Thyroid gland (tissue), 4 donors: ENCODE data around the gene STEAP4.

Experiments
- CTCF ChIP-seq, 6 experiments: fragments of 200-600 bp in 3 of 6; fragments of 450-650 bp in 3 of 6; sonication (generic) in 3 of 6; IDR thresholded peaks; one replicate each; pipeline ENCODE4 v1.5.1; 2016 to 2019; ENCODE audit warnings: antibody characterized with exemption in 6 of 6, mild to moderate bottlenecking in 2 of 6, inconsistent platforms in 1 of 6, moderate library complexity in 1 of 6
- POLR2A ChIP-seq, 2 donors: fragments of 450-650 bp; IDR thresholded peaks; one replicate each; pipeline ENCODE4 v1.6.1; 2017; ENCODE audit warnings: antibody characterized with exemption in 2 of 2, mild to moderate bottlenecking in 2 of 2, moderate library complexity in 1 of 2

GRCh38 chr7:88301924-88302323 is 4.8 kb downstream of the STEAP4 start:
- TF ChIP-seq CTCF (IDR thresholded peaks at IDR 0.05) (no peak), POLR2A (IDR thresholded peaks at IDR 0.05) (no peak)
